A673 (cell line): ENCODE measurements around the gene SLF2. TPM values are rescaled to one million over a fixed set of nuclear protein-coding genes. Genes with fewer than 3 reads are reported as not detected.
A peak's percentile ranks its signal among the peaks of the same experiment; 100 is the strongest.

Experiments used
- BruUV-seq: library from RNA; stranded (reverse); fragments of 400-500 nt; replicated peaks from 2 replicates; lab custom pipeline; 2021; lab: Mats Ljungman, UMichigan
- CTCF ChIA-PET: fragments of 300-600 bp; sonication (Branson Sonifier 250); formaldehyde crosslinking; loops from one replicate; lab custom pipeline; 2022; ENCODE audit warnings: antibody characterized with exemption; lab: Charles Lee
- POLR2A ChIA-PET: fragments of 300-600 bp; sonication (Branson Sonifier 250); formaldehyde crosslinking; loops from one replicate; lab custom pipeline; 2022; ENCODE audit warnings: antibody characterized with exemption; ENCODE audit not compliant: low non-redundant PET; lab: Charles Lee
- DNase-seq: peaks from one replicate; pipeline ENCODE4 v3.0.0-alpha.2; 2015; ENCODE audit warnings: low spot score
- H3K27ac ChIP-seq: fragments of 200-600 bp; sonication (generic); 2 replicates; pipeline ENCODE4 v1.5.1; 2016; ENCODE audit warnings: mixed run types, low read depth, mild to moderate bottlenecking, mixed read lengths, antibody characterized with exemption, low read length; ENCODE audit not compliant: poor library complexity, severe bottlenecking
- H3K27me3 ChIP-seq: fragments of 200-600 bp; sonication (generic); replicated peaks from 2 replicates; pipeline ENCODE4 v1.6.1; 2017; ENCODE audit warnings: mixed run types, low read depth, mild to moderate bottlenecking, mixed read lengths, antibody characterized with exemption, low read length; ENCODE audit not compliant: insufficient read depth, poor library complexity
- H3K36me3 ChIP-seq: fragments of 200-600 bp; sonication (generic); 2 replicates; pipeline ENCODE4 v1.6.1; 2016; ENCODE audit warnings: mixed run types, mild to moderate bottlenecking, mixed read lengths, antibody characterized with exemption, low read length; ENCODE audit not compliant: insufficient read depth, poor library complexity, severe bottlenecking
- H3K4me1 ChIP-seq: fragments of 200-600 bp; sonication (generic); 2 replicates; pipeline ENCODE4 v1.6.1; 2017; ENCODE audit warnings: mixed run types, mild to moderate bottlenecking, mixed read lengths, antibody characterized with exemption, low read length; ENCODE audit not compliant: insufficient read depth, poor library complexity, severe bottlenecking
- H3K4me3 ChIP-seq: fragments of 200-600 bp; sonication (generic); 2 replicates; pipeline ENCODE4 v1.5.1; 2016; ENCODE audit warnings: low read depth, mixed run types, mild to moderate bottlenecking, mixed read lengths, low read length; ENCODE audit not compliant: poor library complexity, severe bottlenecking
- H3K9me3 ChIP-seq: fragments of 200-600 bp; sonication (generic); 2 replicates; pipeline ENCODE4 v1.6.1; 2016; ENCODE audit warnings: mixed run types, low read depth, mild to moderate bottlenecking, mixed read lengths, antibody characterized with exemption, low read length; ENCODE audit not compliant: poor library complexity, severe bottlenecking
- CTCF ChIP-seq: fragments of 300-800, 200-600 bp; sonication (generic); conservative IDR thresholded peaks from 2 replicates; pipeline ENCODE4 v1.5.1; 2017; ENCODE audit warnings: low read depth, mild to moderate bottlenecking, antibody characterized with exemption, low read length, moderate library complexity, mixed read lengths
- EZH2 ChIP-seq: fragments of 200-600 bp; sonication (generic); IDR thresholded peaks from 2 replicates; pipeline ENCODE4 v1.6.1; 2017; ENCODE audit warnings: borderline replicate concordance, low read depth, mild to moderate bottlenecking, mixed read lengths, antibody characterized with exemption, low read length; ENCODE audit not compliant: poor library complexity, severe bottlenecking
- intact Hi-C: fragments of 100-400 bp; cut with micrococcal nuclease; formaldehyde crosslinking; loops from one replicate; pipeline ENCODE4 v1.10.0; 2022; ENCODE audit not compliant: unreplicated experiment
- total RNA-seq: library from RNA; stranded (reverse); gene quantifications from 2 replicates; pipeline ENCODE4 v1.2.3, GENCODE V29; 2021

The SLF2 gene
- total RNA-seq, 1 experiment from 2014 or later, result 39.4 TPM

GRCh38 chr10:100989088-100989487 lies 76.3 kb downstream of the SLF2 start:
- ChIA-PET CTCF (interaction anchor here (0.5 kb wide), 1 partner anchor 9 kb away, joined by 7 read pairs; no protein-coding TSS in a partner anchor), POLR2A (no interaction called here)
- no TSS peak for BruUV-seq
- Histone ChIP-seq H3K27me3 (no peaks in the 10 kb centered on the region), H3K4me3 (no peak overlapping the region), H3K9me3 (no peaks in the 10 kb centered on the region), H3K36me3 (peaks cover 43% of the 10 kb centered on the region), H3K4me1 (peaks cover 24% of the 10 kb centered on the region), H3K27ac (no peak overlapping the region)
- TF ChIP-seq EZH2, result no peak
- TF ChIP-seq CTCF, result no peak
- intact Hi-C loops, result no loop called here
- DNase-seq, result no peak

- TSS peak; percentile 64 for BruUV-seq
- H3K27me3 ChIP-seq, result no peaks in the 10 kb centered on the region
- DNase-seq, result peak; percentile 71
- CTCF ChIA-PET, result interaction anchor here (1.0 to 2.0 kb wide), 3 partner anchors 17 to 21 kb away, joined by 4 to 8 read pairs (median 5); no protein-coding TSS in a partner anchor
- H3K36me3 ChIP-seq, result peaks cover 34% of the 10 kb centered on the region
- intact Hi-C loops, result no loop called here
- H3K4me3 ChIP-seq, result no peak overlapping the region
- TF ChIP-seq EZH2, result no peak
- TF ChIP-seq CTCF, result peak; percentile 74
- no peaks in the 10 kb centered on the region for H3K9me3 ChIP-seq
- POLR2A ChIA-PET, result no interaction called here
- H3K4me1 ChIP-seq, result peaks cover 41% of the 10 kb centered on the region
- peak overlapping the region; percentile 37 for H3K27ac ChIP-seq
These were observed 81.4 kb downstream of the SLF2 start for GRCh38 chr10:100993986-100994708.

- peaks cover 36% of the 10 kb centered on the region for H3K4me1 ChIP-seq
- CTCF ChIA-PET, result interaction anchor here (1.1 to 2.0 kb wide), 2 partner anchors 16 to 19 kb away, joined by 4 to 8 read pairs; no protein-coding TSS in a partner anchor
- POLR2A ChIA-PET, result no interaction called here
- peak; percentile 47 for DNase-seq
- H3K4me3 ChIP-seq, result no peak overlapping the region
- H3K27me3 ChIP-seq, result no peaks in the 10 kb centered on the region
- peak overlapping the region; percentile 98 for H3K27ac ChIP-seq
- H3K9me3 ChIP-seq, result no peaks in the 10 kb centered on the region
- BruUV-seq, result no TSS peak
- intact Hi-C loops, result loop anchor here (5.0 kb wide), 1 partner anchor 67 kb away; the partner anchor contains the start of gene KAZALD1
- TF ChIP-seq EZH2 (no peak), CTCF (no peak)
- peaks cover 24% of the 10 kb centered on the region for H3K36me3 ChIP-seq
These were observed 82.4 kb downstream of the SLF2 start for GRCh38 chr10:100995181-100995580.
